ENCODE measurements around the gene ESAM.

DNA sequence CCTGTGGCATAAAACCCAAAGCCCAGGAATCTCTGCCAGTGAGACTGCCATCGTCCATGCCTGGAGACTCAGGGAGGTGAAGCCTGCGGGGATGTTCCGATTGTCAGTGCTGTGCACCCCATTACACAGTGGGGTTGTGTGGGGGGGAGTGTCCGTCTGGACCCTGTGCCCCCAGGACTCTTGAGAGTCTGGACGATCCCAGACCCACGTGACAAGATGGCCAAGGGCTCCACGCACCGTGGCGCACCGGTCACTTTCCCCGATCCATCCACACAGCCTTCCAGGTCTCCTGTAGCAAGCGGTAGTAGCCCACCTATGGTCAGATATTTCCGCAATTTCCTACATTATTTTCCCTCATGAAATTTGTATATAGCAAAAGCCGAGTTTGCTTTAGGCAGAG is 43.3 kb downstream of the ESAM start:
- TF ChIP-seq, protein P1, sequence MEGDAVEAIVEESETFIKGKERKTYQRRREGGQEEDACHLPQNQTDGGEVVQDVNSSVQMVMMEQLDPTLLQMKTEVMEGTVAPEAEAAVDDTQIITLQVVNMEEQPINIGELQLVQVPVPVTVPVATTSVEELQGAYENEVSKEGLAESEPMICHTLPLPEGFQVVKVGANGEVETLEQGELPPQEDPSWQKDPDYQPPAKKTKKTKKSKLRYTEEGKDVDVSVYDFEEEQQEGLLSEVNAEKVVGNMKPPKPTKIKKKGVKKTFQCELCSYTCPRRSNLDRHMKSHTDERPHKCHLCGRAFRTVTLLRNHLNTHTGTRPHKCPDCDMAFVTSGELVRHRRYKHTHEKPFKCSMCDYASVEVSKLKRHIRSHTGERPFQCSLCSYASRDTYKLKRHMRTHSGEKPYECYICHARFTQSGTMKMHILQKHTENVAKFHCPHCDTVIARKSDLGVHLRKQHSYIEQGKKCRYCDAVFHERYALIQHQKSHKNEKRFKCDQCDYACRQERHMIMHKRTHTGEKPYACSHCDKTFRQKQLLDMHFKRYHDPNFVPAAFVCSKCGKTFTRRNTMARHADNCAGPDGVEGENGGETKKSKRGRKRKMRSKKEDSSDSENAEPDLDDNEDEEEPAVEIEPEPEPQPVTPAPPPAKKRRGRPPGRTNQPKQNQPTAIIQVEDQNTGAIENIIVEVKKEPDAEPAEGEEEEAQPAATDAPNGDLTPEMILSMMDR (IDR thresholded peaks at IDR 0.05): no peak
- no peak for TF ChIP-seq ZFX (IDR thresholded peaks at IDR 0.05; ENCODE audit: borderline replicate concordance)

Measured in 22Rv1 (cell line).